ENCODE data around the gene CLTC.

Gene CLTC

DNA sequence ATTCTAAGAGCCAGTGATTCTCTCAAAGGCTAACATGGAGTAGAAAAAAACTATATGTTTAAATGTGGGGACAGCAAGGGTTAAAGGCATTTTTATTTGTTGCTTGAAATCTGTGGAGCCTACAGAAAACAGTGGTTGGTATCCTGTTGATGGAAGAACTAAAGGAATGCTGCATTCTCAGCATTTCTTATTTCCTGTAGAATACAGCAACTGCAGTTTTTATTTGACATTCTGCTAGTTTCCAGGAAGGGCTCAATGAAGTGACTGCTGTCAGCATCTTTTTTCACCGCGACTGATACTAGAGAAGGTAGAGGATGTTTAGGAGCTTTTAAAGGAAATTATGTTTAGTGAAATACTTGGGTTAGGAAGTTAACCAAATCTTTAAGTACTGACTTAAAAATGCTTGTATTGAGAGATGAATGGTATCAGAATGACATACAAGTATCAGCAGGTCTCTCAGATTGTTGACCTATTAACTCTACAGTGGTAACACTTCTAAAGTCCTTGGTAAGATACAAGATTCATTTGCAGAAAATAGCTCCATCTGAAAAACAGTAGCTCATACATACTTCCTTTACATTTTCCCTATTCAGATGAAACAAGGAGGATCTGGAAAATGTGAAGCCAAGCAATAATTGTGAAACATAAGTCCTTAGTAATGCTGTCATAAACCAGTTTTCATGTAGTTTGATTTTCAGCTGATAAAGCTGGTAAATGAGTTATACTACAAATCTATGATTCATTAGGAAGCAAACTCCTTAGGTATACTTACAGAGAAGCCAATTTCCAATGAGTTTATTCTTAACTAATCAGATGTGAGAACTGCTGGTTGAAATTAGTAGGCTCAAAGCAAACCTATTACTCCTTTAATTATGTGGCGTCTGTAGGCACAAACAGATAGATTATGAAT, 15.2 kb downstream of the CLTC start:
- DNase-seq (ENCODE audit: low read depth) = no peak

DNA sequence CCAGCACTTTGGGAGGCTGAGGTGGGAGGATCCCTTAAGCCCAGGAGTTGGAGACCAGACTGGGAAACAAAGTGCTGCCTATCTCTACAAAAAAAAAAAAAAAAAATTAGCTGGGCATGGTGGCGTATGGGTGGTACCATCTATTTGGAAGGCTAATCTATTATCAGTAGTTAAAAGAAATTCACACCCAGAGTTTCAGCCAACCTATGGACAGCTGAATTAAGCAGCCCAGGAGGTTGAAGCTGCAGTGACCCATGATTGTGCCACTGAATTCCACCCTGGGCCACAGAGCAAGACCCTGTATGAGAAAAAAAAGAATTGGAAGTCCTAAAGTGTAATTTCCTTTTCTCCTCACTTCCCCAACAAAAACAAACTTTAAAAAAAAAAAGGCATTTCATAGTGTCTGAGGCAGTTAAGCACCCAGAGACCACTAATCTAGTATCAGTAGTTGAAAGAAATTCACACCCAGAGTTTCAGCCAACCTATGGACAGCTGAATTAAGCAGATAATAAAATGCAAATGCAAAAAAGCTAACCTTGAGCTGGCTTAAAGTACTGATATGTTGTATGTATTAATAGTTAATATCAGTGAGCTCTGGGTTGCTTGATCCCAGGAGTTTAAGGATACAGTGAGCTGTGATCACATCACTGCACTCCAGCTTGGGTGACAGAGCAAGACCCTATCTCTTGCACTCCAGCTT, 18.1 kb downstream of the CLTC start:
- no peak for DNase-seq (ENCODE audit: low read depth)

DNA sequence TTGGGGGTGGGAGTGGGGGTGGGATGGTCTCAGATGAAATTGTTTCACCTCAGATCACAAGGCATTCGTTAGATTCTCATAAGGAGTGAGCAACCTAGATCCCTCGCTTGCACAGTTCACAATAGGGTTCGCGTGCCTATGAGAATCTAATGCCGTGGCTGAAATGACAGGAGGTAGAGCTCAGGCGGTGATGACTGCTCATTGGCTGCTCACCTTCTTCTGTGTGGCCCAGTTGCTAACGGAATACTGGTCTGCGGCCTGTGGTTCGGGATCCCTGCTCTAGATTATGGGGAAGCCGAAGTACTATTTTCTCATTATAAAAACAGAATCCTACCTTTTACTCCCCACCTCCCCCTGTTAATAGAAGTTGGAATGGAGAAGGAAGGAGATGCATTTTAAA, 18.9 kb downstream of the CLTC start:
- DNase-seq (ENCODE audit: low read depth) = no peak

DNA sequence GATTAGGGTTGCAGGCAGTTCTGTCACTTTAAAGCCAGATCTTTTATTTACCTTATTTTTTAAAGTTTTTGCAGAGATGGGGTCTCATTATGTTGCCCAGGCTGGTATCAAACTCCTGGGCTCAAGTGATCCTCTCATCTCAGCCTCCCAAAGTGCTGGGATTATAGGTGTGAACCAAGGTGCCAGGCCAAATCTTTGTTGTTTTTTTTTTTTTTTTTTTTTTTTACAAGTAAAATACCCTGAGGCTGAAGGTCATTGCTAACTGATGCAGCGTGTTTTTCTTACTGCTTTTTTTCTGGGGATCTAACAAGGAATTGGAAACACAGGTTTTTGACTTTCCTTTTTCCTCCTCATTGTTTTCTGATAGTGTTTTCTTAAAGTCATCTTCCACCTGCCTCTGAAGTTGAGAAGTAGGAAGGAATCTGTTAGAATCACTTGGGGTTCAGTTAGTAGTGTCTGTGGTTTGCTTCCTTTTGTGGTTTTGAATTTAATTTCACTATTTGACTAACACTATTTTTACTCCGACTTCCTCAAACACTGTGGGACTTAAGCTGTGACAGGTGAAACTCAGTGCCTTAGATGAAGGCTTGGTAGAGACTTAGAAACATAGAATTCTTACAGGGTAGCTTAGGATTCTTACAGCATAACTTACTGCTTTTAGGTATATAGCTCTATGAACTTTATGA, 22.2 kb downstream of the CLTC start:
- DNase-seq (ENCODE audit: low read depth) = no peak

DNA sequence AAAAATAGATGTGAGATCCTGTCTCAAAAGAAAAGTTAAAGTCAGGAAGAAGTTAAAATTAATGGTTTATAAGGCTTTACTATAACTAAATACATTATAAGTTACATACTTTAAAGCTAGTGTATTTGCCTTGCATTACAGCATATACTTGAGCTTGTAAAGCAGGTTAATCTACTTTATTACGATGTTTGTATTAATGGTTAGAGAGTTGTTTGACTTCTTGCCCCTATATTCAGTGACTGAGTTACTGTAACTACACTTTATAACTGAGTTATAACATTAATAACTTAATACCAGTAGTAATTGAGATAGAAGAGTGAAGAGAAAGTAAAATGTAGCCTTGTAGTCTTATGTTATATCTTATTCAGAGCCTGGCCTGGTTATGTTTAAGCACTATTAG, 22.9 kb downstream of the CLTC start:
- DNase-seq (ENCODE audit: low read depth) = no peak

DNA sequence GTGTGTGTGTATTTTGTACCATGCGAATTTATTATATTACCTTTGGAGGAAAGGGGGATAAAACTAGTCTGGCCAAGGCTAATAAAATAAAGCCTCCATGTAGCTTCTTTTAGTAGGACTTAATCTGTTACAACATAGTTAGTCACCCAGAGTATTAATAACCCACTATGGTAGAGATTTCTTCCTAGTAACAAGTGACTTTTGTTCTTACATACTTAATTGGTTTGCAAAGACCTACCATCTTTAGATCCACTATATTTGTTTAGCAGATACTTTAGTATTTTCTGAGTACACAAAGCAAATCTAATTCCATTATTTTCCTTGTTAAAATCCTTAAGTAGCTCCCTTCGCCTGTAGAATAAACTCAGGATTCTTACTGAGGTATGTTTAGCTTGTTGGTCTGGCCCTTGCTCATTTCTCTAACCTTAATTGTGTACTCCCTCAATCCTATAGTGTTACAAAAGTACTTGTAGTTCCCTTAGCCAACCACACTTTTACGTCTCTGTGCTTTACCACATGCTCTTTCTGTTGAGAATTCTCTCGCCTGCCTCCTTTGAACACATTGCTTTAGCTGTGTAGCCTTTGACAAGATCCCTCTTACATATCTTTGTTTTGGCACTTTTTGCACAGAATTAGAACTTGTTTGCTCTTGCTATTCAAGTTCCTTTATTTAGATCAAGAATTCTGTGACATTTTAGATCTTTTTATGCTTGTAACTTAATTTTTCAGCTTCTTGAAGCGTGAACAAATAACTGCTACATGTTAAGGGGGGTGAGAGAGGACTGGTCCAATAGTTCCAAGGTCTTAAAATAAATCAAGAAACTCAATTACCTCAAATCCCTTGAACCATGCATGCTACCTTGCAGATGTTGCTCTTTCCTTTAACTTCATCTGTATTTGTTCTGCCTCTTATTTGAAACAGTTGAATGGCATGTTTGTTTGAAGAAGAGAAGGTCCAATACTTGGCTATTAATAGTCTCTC, 23.8 kb downstream of the CLTC start:
- DNase-seq (ENCODE audit: low read depth) = peak; percentile 32

DNA sequence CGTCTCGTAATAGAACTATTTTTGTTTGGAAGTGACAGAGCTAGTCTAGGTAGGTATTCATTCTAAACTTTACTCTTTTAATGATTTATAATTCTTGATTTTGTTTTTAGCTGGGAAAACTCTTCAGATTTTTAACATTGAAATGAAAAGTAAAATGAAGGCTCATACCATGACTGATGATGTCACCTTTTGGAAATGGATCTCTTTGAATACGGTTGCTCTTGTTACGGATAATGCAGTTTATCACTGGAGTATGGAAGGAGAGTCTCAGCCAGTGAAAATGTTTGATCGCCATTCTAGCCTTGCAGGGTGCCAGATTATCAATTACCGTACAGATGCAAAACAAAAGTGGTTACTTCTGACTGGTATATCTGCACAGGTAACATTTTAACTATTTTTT, 27.6 kb downstream of the CLTC start:
- no peak for DNase-seq (ENCODE audit: low read depth)

DNA sequence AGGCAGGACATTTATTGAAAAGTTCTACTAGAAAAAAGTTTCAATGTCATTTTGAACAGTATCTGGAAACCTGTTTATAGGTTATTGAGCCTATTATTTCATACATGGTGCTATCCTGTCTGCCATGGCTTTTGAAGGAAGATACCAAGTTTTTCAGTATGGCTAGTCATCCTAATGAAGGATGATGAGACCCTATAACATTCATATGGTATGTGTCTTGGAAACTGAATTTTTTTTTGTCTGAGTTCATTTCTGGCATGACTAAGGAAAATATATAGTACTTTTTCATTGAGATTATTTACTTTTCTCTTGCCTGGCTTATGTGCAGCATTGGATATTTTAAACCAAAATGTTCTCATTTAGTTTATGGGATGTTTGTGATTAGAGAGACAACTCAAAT, 30.2 kb downstream of the CLTC start:
- DNase-seq (ENCODE audit: low read depth) = no peak

DNA sequence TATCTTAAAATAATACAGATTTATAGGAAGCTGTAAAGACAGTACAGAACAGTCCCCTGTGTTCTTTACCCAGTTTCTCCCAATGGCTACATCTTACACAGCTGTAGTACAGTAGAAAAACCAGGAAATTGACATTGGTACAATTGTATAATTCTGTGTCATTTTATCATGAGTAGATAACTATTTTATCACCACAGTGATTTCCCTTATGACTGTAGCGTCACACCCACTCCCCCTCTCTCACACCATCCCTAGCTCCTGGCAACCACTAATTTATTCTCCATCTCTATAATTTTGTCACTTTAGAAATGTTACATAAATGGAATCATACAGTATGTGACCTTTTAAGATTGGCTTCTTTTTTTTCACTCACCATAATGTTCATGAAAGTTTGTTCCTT, 30.9 kb downstream of the CLTC start:
- DNase-seq (ENCODE audit: low read depth) = no peak

DNA sequence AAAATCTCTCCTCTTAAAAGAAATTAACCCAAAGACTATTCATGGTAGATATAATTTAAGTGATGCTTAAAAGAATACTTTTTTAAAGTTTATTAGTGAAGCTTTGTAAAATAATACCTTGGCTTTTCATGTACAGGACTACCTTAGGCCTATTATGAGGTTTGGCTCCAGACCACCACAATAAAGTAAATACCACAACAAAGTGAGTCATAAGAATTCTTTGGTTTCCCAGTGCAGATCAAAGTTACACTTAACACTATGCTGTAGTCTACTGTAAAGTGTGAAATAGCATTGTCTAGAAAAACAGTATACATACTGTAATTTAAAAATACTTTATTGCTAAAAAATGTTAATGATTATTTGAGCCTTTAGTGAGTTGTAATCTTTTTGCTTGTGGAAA, 31.7 kb downstream of the CLTC start:
- DNase-seq (ENCODE audit: low read depth) = no peak

DNA sequence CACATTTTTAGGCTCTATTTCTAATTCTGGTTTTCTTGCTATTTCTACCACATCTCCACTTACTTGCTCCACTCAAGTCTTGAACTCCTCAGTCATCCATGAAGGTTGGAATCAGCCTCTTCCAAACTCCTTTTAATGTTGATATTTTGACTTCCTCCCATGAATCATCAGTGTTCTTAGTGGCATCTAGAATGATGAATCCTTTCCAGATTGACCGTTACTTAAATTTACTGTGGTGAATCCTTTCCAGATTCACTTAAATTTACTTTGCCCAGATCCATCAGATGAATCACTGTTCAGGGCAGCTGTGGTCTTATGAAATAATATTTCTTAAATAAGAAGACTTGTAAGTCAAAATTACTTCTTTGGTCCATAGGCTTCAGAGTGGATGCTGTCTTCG, 32.4 kb downstream of the CLTC start:
- DNase-seq (ENCODE audit: low read depth) = peak; percentile 83

DNA sequence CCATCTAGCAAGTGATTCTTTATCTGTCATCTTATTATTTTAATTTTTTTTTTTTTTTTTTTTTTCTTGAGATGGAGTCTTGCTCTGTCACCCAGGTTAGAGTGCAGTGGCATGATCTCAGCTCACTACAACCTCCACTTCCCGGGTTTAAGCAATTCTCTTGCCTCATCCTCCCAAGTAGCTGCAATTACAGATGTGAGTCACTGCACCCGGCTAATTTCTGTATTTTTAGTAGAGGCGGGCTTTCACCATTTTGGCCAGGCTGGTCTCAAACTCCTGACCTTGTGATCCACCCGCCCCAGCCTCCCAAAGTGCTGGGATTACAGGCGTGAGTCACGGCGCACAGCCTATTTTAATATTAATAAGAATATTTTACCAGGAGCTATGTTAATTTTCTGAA, 36.9 kb downstream of the CLTC start:
- DNase-seq (ENCODE audit: low read depth) = peak; percentile 86

DNA sequence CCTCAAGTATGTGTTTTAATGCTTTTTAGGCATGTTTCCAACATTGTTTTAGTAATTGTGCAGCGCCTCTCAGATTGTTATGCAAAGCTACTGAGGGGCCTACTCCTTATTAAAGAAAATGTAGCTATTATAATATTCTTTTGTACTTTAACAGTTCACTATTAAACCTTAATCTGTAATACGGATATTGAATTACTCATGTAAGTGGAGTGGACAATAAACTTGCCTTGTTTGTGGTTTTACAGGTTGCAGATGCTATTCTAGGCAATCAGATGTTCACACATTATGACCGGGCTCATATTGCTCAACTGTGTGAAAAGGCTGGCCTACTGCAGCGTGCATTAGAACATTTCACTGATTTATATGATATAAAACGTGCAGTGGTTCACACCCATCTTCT, 46.5 kb downstream of the CLTC start:
- DNase-seq (ENCODE audit: low read depth) = no peak

DNA sequence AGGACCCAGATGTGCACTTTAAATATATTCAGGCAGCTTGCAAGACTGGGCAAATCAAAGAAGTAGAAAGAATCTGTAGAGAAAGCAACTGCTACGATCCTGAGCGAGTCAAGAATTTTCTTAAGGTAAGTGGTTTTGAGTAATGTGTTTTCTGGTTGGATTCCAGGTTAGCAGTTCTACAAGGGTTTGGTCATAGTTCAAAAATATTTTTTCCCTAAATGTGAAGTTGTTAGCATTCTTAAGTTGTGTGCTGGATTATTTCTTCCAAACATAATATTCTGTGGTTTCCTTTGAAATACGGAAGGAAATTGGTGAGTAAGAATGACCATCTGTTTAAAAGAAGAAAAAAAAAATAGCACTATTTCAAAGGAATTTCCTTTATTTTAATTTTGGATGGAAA, 49.1 kb downstream of the CLTC start:
- DNase-seq (ENCODE audit: low read depth) = peak; percentile 89

DNA sequence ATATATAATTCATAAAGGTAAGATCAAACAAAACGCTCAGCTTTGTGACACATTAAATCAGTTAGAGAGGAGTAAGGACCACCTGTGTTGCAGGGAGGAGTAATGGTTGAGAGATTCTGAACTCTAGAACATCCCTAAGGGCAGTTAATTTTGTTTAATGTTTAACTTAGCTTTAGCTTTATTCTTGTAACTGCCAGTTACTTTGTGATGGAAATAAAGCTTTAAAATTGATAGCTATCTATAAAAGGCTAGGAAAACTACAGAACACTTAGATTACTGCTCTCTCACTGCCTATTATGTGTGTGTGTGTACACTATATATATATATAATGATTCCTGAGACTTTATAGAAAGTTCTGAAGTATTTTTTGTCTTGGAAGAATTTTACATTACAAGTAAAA, 49.7 kb downstream of the CLTC start:
- no peak for DNase-seq (ENCODE audit: low read depth)

DNA sequence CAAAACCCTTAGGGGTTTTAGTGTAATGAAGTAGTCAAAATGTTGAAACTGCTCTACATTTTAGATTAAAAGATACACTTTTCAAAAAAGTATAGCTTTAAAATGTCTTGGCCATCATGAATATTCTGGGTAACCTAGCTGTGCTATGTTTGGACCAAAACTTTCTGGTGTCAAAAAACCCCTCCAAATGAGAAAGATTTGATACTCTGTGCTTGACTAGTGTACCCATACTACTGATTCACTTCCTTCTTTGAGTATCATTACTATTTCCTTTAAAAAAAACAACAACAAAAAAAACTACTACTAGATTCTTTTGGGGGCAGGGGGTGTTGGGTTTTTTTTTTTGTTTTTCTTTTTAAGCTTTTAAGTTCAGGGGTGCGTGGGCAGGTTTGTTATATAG, 50.2 kb downstream of the CLTC start:
- no peak for DNase-seq (ENCODE audit: low read depth)

DNA sequence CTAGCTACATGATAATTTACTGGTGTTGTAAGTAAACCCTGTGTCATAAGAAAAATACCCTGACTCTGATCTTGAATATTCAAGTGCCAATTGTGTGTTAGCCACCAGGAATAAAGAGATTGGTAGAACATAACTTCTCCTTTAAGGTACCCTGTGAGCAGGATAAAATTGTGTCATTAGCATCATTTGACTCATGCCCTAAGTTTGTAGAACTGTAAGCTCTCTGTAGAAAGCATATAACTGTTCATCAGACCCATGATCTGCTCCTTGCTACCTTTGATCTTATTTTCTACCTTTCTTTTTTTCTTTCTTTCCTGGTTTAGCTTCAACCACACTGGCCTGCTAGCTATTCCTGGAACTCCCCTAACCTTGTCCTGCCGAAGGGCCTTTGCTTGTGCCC, 51.7 kb downstream of the CLTC start:
- DNase-seq (ENCODE audit: low read depth) = no peak

DNA sequence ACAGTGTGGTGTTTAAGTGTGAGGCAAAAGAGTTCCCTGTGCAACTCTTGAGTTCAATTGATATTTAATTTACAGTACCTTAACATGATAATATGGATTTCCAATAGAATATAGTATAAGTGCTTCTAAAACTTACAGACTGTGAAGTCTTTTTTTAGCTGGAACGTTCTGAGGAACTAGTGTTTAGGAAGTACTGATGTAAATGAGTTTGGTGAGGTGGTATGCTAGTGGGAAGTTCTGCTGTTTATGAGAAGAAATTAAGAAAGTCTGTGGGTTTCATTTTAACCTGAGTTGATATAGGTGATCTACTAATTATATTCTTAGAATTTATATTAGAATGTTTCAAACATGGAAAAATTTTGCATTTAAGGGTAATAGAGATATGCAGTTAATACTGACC, 55.5 kb downstream of the CLTC start:
- no peak for DNase-seq (ENCODE audit: low read depth)

DNA sequence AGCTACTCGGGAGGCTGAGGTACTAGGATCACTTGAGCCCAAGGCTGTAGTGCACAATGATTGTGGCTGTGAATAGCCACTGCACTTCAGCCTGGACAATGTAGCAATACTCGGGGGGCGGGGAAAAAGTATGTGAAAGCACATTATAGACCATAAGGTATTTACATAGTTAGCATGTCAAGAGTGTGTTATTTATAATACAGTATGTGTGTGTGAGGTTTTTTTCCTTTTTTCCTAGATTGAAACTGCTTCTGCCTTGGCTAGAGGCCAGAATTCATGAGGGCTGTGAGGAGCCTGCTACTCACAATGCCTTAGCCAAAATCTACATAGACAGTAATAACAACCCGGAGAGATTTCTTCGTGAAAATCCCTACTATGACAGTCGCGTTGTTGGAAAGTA, 57.0 kb downstream of the CLTC start:
- peak; percentile 18 for DNase-seq (ENCODE audit: low read depth)

DNA sequence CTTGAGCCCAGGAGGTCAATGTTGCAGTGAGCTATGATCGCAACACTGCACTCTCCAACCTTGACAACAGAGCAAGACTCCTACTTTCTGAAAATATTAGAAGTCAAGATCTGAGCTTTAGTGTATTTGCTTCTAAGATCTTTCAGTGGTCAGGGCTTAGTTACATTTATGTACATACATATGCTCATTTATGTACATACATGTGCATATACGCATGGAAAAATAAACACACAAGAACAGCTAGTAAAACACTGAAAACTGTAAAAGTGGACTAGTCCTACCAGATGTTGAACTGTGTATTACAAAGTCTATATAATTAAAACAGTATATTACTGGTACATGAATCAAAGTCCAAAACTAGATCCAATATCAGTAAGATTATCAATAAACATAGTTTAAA, 59.2 kb downstream of the CLTC start:
- DNase-seq (ENCODE audit: low read depth) = no peak

DNA sequence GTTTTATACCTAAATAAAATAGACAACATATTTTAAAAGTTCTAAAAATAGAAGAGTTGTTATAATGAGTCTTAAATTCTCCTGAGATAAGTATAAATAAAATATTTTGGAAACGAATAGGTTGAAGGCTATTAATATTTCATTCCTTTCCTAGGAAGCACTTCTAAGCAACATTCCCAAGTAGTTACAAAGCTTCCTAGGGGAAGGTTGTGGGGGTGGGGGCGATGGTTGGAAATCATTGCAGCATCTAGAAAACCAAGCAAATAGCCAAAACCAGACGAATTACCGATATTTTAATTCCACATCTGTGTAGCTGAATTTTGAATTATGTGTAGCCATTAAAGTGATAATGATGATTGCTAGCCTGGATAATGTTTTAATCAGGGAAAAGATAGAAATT, 60.6 kb downstream of the CLTC start:
- DNase-seq (ENCODE audit: low read depth) = no peak

DNA sequence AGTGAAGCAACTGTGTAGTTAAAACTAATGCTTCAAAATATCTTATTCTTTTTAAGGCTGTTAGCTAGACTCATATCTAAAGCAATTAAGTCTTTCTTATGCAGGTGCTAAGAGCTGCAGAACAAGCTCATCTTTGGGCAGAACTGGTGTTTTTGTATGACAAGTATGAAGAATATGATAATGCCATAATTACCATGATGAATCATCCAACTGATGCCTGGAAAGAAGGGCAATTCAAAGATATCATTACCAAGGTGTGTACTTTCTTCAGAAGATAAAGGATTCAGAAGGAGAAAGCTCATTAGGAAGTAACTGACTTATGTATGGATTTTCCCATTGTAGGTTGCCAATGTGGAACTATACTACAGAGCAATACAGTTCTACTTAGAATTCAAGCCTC, 63.6 kb downstream of the CLTC start:
- no peak for DNase-seq (ENCODE audit: low read depth)
